Measurements from ENCODE around the gene PLAAT3.

DNA sequence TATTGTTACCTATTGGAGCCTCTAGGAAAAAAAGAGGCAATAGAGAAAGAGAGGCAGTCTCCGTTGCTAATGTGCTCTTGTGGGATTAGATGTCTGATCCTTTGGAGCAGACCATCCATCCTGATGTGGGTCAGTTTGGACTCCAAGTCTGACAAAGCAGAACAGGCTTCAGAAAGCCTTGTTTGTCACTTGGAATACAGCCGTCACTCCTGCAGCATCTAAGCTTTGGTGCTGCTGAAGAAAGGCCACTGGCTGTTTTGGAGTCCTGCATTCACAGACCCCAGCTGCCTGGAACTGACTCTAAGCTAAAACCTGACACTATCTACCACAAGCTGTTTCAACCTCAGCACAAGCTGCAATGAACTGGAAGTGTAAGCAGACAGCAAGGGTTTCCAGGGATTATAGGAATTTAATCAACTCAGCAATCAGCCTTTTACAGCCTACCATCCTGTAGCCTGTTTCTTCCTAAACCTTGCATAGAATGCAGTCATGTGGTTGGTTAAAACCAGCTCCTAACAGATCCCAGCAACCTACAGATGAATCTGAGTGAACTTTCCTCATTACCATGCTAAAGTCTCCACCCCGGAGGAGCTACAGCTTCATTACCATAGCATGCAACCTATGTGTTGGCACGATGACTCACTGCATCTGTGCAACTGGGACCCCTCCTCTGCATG, 81.3 kb downstream of the PLAAT3 start:
- no peak for TF ChIP-seq POLR2A (IDR thresholded peaks at IDR 0.05; ENCODE audit: low read length)
- no peak for TF ChIP-seq GATA1 (IDR thresholded peaks at IDR 0.05; ENCODE audit: low read depth, low read length)

All from erythroblast (primary cell).